A673 (cell line): ENCODE measurements around the gene SPAG16.

Source experiments
- EZH2 ChIP-seq: fragments of 200-600 bp; sonication (generic); IDR thresholded peaks from 2 replicates; pipeline ENCODE4 v1.6.1; 2017; ENCODE audit warnings: borderline replicate concordance, low read depth, mild to moderate bottlenecking, mixed read lengths, antibody characterized with exemption, low read length; ENCODE audit not compliant: poor library complexity, severe bottlenecking
- TF ChIP-seq, protein P1 (sequence below): fragments of 300-800, 200-600 bp; sonication (generic); conservative IDR thresholded peaks from 2 replicates; pipeline ENCODE4 v1.5.1; 2017; ENCODE audit warnings: low read depth, mild to moderate bottlenecking, antibody characterized with exemption, low read length, moderate library complexity, mixed read lengths

DNA sequence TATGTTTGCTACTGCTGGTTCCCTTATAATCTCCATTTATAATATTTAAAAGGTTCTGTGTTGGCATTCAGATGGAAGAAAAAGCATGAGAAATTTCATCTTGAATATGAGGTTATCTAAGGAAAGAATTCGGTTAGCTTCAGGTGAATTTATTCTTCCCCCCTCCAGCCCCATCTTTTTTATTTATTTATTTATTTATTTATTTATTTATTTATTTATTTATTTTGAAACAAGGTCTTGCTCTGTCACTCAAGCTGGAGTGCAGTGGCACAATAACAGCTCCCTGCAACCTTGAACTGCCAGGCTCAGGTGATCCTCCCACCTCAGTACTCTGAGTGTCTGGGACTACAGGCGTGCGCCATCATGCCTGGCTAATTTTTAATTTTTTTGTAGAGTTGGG is 1031.1 kb downstream of the SPAG16 start:
- TF ChIP-seq EZH2 = no peak
- TF ChIP-seq, protein P1, sequence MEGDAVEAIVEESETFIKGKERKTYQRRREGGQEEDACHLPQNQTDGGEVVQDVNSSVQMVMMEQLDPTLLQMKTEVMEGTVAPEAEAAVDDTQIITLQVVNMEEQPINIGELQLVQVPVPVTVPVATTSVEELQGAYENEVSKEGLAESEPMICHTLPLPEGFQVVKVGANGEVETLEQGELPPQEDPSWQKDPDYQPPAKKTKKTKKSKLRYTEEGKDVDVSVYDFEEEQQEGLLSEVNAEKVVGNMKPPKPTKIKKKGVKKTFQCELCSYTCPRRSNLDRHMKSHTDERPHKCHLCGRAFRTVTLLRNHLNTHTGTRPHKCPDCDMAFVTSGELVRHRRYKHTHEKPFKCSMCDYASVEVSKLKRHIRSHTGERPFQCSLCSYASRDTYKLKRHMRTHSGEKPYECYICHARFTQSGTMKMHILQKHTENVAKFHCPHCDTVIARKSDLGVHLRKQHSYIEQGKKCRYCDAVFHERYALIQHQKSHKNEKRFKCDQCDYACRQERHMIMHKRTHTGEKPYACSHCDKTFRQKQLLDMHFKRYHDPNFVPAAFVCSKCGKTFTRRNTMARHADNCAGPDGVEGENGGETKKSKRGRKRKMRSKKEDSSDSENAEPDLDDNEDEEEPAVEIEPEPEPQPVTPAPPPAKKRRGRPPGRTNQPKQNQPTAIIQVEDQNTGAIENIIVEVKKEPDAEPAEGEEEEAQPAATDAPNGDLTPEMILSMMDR = no peak
